H1 (cell line): ENCODE measurements around the gene SMARCA2.

Experiments
- CTCF ChIP-seq, 3 experiments: IDR thresholded peaks; 1 replicate in 2 of 3; 2 replicates in 1 of 3; pipeline versions ENCODE4 v1.5.1 to v1.6.1; 2011; ENCODE audit warnings: low read length in 3 of 3, mild to moderate bottlenecking in 3 of 3, inconsistent platforms in 2 of 3, low read depth in 1 of 3, moderate library complexity in 1 of 3; ENCODE audit not compliant: insufficient read depth in 1 of 3; ENCODE audit errors: control extremely low read depth in 1 of 3
- EZH2 ChIP-seq: fragments of 200-600 bp; sonication (generic); IDR thresholded peaks from 2 replicates; pipeline ENCODE4 v1.7.1; 2012; ENCODE audit warnings: low read depth, mild to moderate bottlenecking, moderate library complexity, low read length, inconsistent platforms; ENCODE audit not compliant: severe bottlenecking
- SP1 ChIP-seq: IDR thresholded peaks from 2 replicates; pipeline ENCODE4 v1.6.1; 2011; ENCODE audit warnings: low read depth, low read length
- SP2 ChIP-seq: IDR thresholded peaks from 2 replicates; pipeline ENCODE4 v1.6.1; 2012; ENCODE audit warnings: mild to moderate bottlenecking, low read length, inconsistent platforms
- TEAD4 ChIP-seq: IDR thresholded peaks from 2 replicates; pipeline ENCODE4 v1.6.1; 2012; ENCODE audit warnings: low read depth, low read length, inconsistent platforms, mixed read lengths

DNA sequence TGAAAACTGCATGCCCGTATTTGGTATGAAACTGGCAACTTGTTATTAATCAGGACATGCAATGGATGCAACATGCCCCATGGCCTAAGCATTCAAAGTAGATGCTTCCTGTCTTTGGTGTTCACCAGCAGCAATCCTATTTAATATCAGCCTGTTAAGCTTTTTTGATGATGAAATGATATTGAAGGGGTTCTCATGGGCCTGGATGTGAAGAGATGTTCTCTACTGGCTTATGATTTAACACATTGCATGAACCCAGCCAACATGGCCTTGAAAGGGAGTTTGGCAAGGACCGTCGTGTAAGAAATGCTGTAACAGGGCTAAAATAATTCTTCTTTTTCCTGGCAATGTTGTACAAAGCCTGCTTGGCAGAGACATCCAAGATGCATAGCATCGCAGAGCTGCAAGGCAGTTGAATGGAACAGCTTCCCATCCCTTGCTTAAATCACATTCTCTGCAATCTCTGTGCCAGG, 111.2 kb downstream of the SMARCA2 start:
- TF ChIP-seq SP2: no peak
- no peak for TF ChIP-seq TEAD4
- no peak for TF ChIP-seq EZH2
- no peak for TF ChIP-seq CTCF (IDR thresholded peaks at IDR 0.05; ENCODE audit: control extremely low read depth in 1 of 3, insufficient read depth in 1 of 3, low read depth in 1 of 3, low read length in 3 of 3)
- TF ChIP-seq SP1: no peak
